Muscle of arm (tissue), 12 donors: ENCODE data around the gene CASP1. TPM values are rescaled to one million over a fixed set of nuclear protein-coding genes. Genes with fewer than 3 reads are reported as not detected.

Experiments
- DNase-seq: peaks from one replicate; pipeline ENCODE4 v3.0.0-alpha.2; 2013
- polyA plus RNA-seq, 12 donors: library from polyadenylated mRNA; unstranded; fragments of 120-200 nt; gene quantifications; one replicate each; pipeline ENCODE4 v1.2.1, GENCODE V29; 2013; ENCODE audit not compliant: insufficient read length in 12 of 12

Gene CASP1
- polyA plus RNA-seq, 12 donors = 6.7 to 35.4 (median 8.3) TPM; not detected in 2

DNA sequence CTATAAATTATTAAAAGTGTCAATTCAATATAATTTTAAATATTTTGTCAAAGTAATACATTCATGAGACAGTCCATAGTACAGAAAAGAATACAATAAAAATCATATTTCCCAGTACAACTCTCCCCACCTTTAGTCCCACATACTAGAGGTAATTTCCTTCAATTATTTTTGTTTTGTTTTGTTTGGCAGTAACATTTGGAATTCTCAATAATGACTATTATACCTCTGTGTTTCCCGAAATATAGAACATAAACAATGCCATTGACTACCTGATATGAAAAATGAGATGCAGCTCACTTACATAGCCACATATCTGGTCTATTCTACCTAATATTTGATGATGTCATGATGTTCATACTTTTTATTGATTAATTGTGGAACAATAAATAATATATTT is 42.2 kb downstream of the CASP1 start:
- DNase-seq = no peak

DNA sequence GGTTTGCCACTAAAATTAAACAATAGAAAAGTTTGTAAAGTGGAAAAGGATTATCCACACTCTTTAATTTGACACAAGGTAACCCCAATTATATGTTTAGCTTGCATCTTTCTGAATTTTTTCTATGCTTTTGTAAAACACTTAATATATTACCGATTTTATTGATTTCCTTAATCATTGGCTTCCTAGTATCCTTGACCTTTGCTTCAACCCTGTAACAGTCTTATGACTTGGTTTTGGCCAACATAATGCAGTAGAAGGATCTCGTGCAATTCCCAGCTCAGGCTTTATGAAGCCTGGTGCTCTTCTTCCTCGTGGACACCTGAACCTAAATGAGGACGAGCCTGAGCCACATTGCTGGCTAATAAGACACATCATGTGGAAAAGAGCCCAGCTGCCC is 43.0 kb downstream of the CASP1 start:
- no peak for DNase-seq

DNA sequence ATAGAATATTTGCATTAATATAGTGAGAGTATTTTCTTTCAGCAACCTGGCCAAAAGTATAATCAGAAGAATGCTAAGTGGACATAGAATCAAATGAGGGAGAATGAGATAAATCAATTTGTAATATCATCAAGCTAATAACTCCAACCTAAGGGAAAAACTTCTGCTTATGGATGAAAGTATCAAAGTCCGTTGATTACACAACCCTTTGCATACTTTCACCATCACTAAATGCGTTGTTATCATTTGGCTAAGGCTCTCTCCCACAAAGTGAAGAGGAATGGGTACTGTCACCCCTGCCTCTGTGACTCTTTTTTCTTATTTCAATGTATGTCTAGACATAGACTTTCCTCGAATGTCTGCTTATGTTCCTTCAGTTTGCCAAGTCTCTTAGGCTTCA is 50.1 kb downstream of the CASP1 start:
- DNase-seq = no peak

DNA sequence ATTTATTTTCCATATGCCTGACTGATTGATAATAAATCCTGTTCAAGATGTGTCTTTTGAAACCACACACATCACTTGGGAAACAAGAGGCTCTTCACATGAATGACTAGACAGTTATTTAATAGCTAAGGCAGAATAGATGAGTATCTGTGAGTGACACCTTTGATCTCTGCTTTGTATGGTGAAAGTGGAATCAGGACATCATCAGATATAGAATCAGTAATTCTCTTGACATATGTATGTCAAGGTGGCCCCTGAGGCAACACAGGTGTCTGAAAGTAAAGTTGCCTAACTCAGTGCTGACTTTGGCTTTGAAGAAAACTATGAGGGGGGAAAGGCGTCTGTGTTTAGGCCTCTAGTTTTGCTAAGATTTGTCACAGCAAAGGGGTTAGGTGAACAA is 55.1 kb downstream of the CASP1 start:
- no peak for DNase-seq

Other genes starting within 250 kb of the CASP1 start
- under 1 TPM in 9 of 12 donors, not detected in 3; 0.13 to 0.95 (median 0.31) TPM for gene CASP12, start 136.7 kb downstream of the CASP1 start, polyA plus RNA-seq
- 10 to 100 TPM in 11 of 12 donors, not detected in 1; 21.7 to 78.6 (median 29.1) TPM for gene CASP4, start 66.6 kb downstream of the CASP1 start, polyA plus RNA-seq
- under 1 TPM in 5 of 12 donors, not detected in 7; 0.24 to 0.81 (median 0.32) TPM for gene CASP5, start 12.0 kb downstream of the CASP1 start, polyA plus RNA-seq
- gene CARD16, start 10.2 kb upstream of the CASP1 start, polyA plus RNA-seq = 10 to 100 TPM in 6 of 12 donors, 1 to 10 TPM in 4, not detected in 2; 6.0 to 27.3 (median 11.6) TPM
- under 1 TPM in 1 of 12 donors, not detected in 11; 0.37 TPM for gene CARD18, start 104.6 kb upstream of the CASP1 start, polyA plus RNA-seq